K562 (cell line): ENCODE measurements around the gene RGL4.

Source experiments
- ATF2 ChIP-seq: sonication (generic); formaldehyde crosslinking; IDR thresholded peaks from 2 replicates; pipeline ENCODE4 v1.8.1; 2022; ENCODE audit warnings: missing genetic modification reagents
- CTCF ChIP-seq, 3 experiments: IDR thresholded peaks in 2 of 3; conservative IDR thresholded peaks in 1 of 3; 2 replicates each; pipeline ENCODE4 v1.5.1; 2011 to 2012; ENCODE audit warnings: low read length in 3 of 3, mild to moderate bottlenecking in 3 of 3, control low read depth in 2 of 3, improper control_type of control experiment in 1 of 3, inconsistent platforms in 1 of 3, low read depth in 1 of 3, mixed read lengths in 1 of 3, moderate library complexity in 1 of 3; ENCODE audit not compliant: insufficient read depth in 2 of 3
- KDM2B ChIP-seq: fragments of 250-450 bp; sonication (Bioruptor Pico); IDR thresholded peaks from 2 replicates; pipeline ENCODE4 v1.8.0; 2021; ENCODE audit warnings: mild to moderate bottlenecking, moderate library complexity
- REST ChIP-seq, 2 experiments: fragments of 450-650 bp; formaldehyde crosslinking in 1 of 2; IDR thresholded peaks; 2 replicates each; pipeline versions ENCODE4 v1.4.0 to v1.6.1; 2014 to 2020; ENCODE audit warnings: mild to moderate bottlenecking in 2 of 2, borderline replicate concordance in 1 of 2, low read depth in 1 of 2
- TCF15 ChIP-seq: fragments of 250-450 bp; sonication (Bioruptor Pico); IDR thresholded peaks from 2 replicates; pipeline ENCODE4 v1.8.0; 2022; ENCODE audit warnings: moderate library complexity, mild to moderate bottlenecking, inconsistent platforms
- ZNF12 ChIP-seq: sonication (generic); formaldehyde crosslinking; IDR thresholded peaks from 2 replicates; pipeline ENCODE4 v1.4.0; 2020; ENCODE audit warnings: mild to moderate bottlenecking, missing genetic modification reagents
- ZNF124 ChIP-seq: sonication (generic); formaldehyde crosslinking; IDR thresholded peaks from 2 replicates; pipeline ENCODE4 v1.8.1; 2022; ENCODE audit warnings: missing genetic modification reagents
- ZNF174 ChIP-seq: fragments of 250-450 bp; sonication (Bioruptor Pico); IDR thresholded peaks from 2 replicates; pipeline ENCODE4 v1.4.0; 2020; ENCODE audit warnings: mild to moderate bottlenecking
- TF ChIP-seq, protein P1 (sequence below): sonication (generic); formaldehyde crosslinking; IDR thresholded peaks from 2 replicates; pipeline ENCODE4 v1.8.0; 2023; ENCODE audit warnings: mild to moderate bottlenecking, missing genetic modification reagents

DNA sequence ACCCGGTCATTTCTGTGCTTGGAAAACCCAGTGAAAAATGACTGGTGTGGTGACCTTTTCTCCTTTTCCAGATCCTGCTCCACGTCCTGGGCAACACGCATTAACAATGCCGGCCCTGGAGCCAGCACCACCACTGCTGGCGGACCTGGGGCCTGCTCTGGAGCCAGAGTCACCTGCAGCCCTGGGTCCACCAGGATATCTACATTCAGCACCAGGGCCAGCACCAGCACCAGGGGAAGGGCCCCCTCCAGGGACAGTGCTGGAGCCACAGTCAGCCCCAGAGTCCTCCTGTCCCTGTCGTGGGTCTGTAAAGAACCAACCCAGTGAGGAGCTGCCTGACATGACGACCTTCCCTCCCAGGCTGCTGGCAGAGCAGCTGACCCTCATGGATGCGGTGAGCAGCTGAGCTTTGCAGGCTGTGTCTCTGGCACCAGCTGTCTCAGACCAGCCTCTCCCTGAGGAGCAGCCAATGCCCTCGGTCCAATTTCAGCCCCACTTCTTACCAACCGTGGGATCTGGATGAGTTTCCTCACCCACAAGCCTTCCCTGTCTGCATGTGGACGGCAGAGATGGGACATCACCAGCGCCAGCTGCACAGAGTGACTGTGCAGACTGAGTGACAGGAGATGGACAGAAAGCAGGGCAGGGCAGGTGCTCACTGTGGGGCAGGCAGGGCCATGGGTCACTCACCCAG is 1.9 kb downstream of the RGL4 start:
- TF ChIP-seq ZNF124 (CRISPR knock-in tag) (no peak), ZNF12 (CRISPR knock-in tag) (no peak), KDM2B (CRISPR knock-in tag) (no peak), ATF2 (CRISPR knock-in tag) (no peak), ZNF174 (CRISPR knock-in tag) (no peak), CTCF (IDR thresholded peaks at IDR 0.05 in 2 of 3, conservative IDR thresholded peaks at IDR 0.05 in 1 of 3; ENCODE audit: insufficient read depth in 2 of 3, low read depth in 1 of 3, low read length in 3 of 3) (no peak), TCF15 (CRISPR knock-in tag) (no peak), REST (IDR thresholded peaks at IDR 0.05; ENCODE audit: borderline replicate concordance) (peak; percentile 86), REST (CRISPR knock-in tag; IDR thresholded peaks at IDR 0.05; ENCODE audit: low read depth) (no peak)
- TF ChIP-seq, protein P1, sequence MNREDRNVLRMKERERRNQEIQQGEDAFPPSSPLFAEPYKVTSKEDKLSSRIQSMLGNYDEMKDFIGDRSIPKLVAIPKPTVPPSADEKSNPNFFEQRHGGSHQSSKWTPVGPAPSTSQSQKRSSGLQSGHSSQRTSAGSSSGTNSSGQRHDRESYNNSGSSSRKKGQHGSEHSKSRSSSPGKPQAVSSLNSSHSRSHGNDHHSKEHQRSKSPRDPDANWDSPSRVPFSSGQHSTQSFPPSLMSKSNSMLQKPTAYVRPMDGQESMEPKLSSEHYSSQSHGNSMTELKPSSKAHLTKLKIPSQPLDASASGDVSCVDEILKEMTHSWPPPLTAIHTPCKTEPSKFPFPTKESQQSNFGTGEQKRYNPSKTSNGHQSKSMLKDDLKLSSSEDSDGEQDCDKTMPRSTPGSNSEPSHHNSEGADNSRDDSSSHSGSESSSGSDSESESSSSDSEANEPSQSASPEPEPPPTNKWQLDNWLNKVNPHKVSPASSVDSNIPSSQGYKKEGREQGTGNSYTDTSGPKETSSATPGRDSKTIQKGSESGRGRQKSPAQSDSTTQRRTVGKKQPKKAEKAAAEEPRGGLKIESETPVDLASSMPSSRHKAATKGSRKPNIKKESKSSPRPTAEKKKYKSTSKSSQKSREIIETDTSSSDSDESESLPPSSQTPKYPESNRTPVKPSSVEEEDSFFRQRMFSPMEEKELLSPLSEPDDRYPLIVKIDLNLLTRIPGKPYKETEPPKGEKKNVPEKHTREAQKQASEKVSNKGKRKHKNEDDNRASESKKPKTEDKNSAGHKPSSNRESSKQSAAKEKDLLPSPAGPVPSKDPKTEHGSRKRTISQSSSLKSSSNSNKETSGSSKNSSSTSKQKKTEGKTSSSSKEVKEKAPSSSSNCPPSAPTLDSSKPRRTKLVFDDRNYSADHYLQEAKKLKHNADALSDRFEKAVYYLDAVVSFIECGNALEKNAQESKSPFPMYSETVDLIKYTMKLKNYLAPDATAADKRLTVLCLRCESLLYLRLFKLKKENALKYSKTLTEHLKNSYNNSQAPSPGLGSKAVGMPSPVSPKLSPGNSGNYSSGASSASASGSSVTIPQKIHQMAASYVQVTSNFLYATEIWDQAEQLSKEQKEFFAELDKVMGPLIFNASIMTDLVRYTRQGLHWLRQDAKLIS (CRISPR knock-in tag), result no peak
